NCI-H2227 treated with DMSO at 0.1 percent for 48 hours (cell line): Measurements from ENCODE around the gene NECTIN3.

ENCODE experiments used
- DNase-seq: peaks from one replicate; lab custom pipeline; 2025; lab: John Stamatoyannopoulos, UW

Gene NECTIN3

DNA sequence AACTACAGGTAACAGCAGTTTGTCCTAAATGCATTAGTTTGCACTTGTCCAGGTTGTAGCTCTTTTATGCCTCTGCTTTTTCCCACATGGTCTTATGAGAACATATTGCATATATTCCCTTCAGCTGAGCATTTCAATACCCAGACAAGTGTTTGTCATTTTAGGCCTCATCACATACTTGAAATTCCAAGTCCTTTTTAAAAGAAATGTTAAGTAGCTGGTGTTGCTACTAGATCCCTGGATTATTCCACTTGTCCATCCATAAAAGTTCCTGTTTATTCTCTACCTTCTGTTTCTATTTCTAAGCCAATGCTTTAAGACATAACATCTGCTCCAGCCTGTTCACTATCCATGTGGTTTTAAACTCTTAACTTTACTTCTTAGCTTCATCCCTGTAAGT is 128.4 kb downstream of the NECTIN3 start:
- DNase-seq = no peak

DNA sequence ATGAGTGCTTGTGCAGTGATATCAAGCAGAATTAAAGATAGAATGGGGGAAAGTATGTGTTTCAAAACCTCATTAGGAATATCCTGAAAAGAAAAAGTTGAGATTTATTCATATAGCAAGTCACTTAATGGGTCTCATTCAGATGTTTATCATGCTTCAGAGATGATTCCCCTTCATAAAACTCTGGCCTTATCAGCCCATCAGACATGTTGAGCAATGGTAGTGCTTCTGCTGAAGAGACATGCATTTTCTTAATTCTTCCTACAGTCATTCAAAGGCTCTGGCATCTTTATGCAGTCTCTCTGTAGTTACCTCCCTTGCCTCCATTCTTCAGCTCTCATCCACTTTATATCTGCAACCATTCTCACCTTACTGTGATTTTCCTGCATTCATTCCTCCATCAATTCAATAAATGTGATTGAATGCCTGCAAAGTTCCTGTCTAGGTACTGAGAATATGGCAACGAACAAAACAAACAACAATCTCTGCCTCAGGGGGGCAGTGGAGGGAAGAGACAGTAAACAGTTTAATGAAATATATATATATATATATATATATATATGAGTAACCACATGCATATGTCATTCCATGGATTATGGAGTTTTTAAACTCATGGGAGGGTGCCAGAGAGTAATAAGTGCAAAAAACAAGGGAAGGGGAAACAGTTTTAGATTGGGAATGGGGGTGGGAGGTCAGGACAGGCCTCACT is 138.5 kb downstream of the NECTIN3 start:
- DNase-seq = no peak

GRCh38 chr3:111210866-111211564 is 139.4 kb downstream of the NECTIN3 start:
- no peak for DNase-seq

DNA sequence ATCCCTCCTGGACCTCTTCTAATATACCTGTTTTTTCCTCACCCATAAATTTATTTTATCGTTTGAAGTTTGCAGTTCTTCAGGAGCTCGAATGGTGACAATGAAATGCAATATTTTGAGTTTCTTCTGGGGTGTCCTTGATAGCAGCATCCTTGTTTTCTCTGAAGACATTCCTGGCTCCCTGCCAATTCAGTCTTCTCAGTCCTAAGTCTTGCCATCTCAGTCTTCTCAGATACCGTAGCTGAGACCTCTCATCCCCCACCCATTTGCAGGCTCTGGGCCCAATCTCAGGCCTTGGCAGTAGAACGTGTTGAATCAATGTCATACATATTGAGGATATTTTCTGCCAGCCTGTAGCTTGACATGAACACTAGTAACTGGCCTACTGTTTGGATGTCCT is 140.9 kb downstream of the NECTIN3 start:
- DNase-seq = no peak

- DNase-seq = no peak
These were observed 143.9 kb downstream of the NECTIN3 start for GRCh38 chr3:111215481-111215880.

DNA sequence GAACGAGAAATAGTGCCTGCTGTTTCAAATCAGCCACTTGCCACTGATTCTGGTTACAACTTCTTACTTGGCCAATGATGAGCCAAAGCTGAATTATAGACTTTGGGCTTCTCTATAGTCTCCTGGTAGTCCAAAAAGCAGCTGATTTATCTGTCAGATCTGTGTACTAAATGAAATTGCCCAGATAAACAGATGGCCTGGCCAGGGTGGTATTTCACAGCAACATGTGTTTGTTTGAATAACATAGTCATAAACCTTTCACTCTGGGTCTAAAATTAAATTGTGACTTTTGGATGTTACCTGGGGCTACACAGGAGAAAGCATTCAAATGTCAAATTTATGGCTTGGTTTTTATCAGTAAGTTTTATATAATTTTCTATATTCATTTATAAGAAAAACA is 147.0 kb downstream of the NECTIN3 start:
- DNase-seq = no peak

DNA sequence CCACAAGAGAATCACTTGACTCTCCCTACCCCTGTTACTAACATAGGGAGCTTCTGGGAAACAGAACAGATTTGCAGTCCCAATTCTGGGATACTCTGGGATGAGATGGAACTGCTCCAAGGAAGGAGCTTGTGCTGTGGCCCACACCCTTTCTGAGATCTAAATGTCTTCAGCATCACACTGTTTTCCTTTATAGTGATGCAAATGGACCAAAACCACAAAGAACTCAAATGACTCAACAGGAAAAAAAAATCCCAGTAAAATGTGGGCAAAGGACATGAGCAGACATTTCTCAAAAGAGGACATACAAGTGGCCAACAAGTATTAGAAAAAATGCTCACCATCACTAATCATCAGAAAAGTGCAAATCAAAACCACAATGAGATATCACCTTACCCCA is 155.6 kb downstream of the NECTIN3 start:
- DNase-seq = no peak

DNA sequence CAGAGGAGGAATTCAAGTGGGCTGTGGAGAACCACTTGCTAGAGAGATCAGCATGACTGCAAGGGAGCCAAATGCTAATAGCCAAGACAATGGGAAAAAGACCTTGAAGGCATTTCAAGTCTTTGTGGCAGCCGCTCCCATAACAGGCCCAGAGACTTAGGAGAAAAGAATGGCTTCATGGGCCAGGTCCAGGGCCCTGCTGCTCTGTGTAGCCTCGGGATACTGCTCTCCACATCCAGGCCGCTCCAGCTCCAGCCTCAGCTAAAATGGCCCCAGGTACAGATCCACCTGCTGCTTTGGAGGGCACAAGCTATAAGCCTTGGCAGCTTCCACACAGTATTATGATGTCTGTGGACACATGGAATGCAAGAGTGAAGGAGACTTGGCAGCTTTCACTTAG is 157.7 kb downstream of the NECTIN3 start:
- DNase-seq = no peak

- no peak for DNase-seq
These were observed 165.5 kb downstream of the NECTIN3 start for GRCh38 chr3:111236836-111237713.

- no peak for DNase-seq
These were observed 166.3 kb downstream of the NECTIN3 start for GRCh38 chr3:111237946-111238345.

GRCh38 chr3:111238885-111239284 is 167.3 kb downstream of the NECTIN3 start:
- no peak for DNase-seq

- no peak for DNase-seq
These were observed 170.3 kb downstream of the NECTIN3 start for GRCh38 chr3:111241960-111242359.
